GM21528 (cell line): Measurements from ENCODE around the gene LAPTM5.
"Not testable (repeated sequence)": the region's sequence is repeated elsewhere in the genome, so short reads cannot be mapped to it uniquely, and the experiment has no call there.

Experiments
- ATAC-seq: cut with Tn5 transposase; IDR thresholded peaks from one replicate; pipeline ENCODE4 v1.9.1; 2021; ENCODE audit warnings: mild to moderate bottlenecking, moderate library complexity; ENCODE audit not compliant: unreplicated experiment, low FRiP score

Gene LAPTM5

GRCh38 chr1:30757352-30758120 lies at the start of gene LAPTM5:
Gene LAPTM5, minus strand, starts transcription at chr1:30757774. Its CDS starts 29 bp downstream, at chr1:30757745.
- ATAC-seq = no peak

- ATAC-seq = no peak
These were observed 49.1 kb upstream of the LAPTM5 start for GRCh38 chr1:30806381-30807317.

- no peak for ATAC-seq
These were observed 47.9 kb upstream of the LAPTM5 start for GRCh38 chr1:30805304-30806003.

- no peak for ATAC-seq
These were observed 47.2 kb upstream of the LAPTM5 start for GRCh38 chr1:30804822-30805221.

GRCh38 chr1:30804352-30804751 lies 46.8 kb upstream of the LAPTM5 start:
- no peak for ATAC-seq

GRCh38 chr1:30803562-30803961 lies 46.0 kb upstream of the LAPTM5 start:
- ATAC-seq = no peak

GRCh38 chr1:30801771-30802198 lies 44.2 kb upstream of the LAPTM5 start:
- ATAC-seq = no peak

GRCh38 chr1:30799233-30799511 lies 41.6 kb upstream of the LAPTM5 start:
- ATAC-seq = no peak

GRCh38 chr1:30798389-30799232 lies 41.0 kb upstream of the LAPTM5 start:
- ATAC-seq = no peak

- ATAC-seq = no peak
These were observed 37.5 kb upstream of the LAPTM5 start for GRCh38 chr1:30795026-30795425.

GRCh38 chr1:30794260-30794659 lies 36.7 kb upstream of the LAPTM5 start:
- ATAC-seq = no peak

- no peak for ATAC-seq
These were observed 35.6 kb upstream of the LAPTM5 start for GRCh38 chr1:30793209-30793608.

- no peak for ATAC-seq
These were observed 34.3 kb upstream of the LAPTM5 start for GRCh38 chr1:30791868-30792267.

GRCh38 chr1:30790850-30791778 lies 33.5 kb upstream of the LAPTM5 start:
- ATAC-seq = no peak

- not testable (repeated sequence) for ATAC-seq
These were observed 32.6 kb upstream of the LAPTM5 start for GRCh38 chr1:30790256-30790525.

- no peak for ATAC-seq
These were observed 32.0 kb upstream of the LAPTM5 start for GRCh38 chr1:30789388-30790255.

GRCh38 chr1:30788580-30789387 lies 31.2 kb upstream of the LAPTM5 start:
- no peak for ATAC-seq
